Measurements from ENCODE around the gene PFKFB2.

Gene PFKFB2

DNA sequence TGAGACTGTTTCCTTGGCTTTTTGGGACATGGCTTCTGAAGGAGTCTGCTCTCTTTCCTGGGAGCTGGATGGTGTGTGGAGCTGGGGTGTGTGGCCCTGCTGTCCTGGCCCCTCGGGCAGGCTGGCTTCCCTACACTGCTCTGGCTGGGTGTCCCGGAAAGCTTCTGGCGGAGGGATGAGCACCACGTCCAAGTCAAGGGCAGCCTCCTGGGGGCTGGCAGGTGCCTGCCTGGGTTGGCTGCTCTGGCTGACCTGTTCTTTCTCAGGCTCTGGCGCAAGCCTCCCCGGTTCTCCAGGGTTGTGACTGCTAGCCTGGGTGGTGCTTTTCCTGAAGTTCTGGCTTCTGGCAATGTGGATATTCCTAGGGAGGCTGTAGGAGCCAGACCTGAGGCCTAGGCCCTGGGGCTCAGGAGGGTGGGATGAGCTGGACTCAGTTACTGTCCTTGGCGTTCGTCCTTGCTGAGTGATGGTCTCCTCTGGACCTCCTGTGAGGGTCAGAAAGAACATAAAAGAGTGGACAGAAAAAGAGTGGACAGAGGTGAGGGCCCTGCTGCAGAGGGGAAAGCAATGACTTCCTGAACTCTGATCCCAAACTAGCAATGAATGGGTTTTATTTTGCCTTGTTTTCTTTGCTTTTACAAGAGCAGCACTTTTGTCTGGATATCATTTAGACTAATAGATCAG is 29.9 kb upstream of the PFKFB2 start:
- no peak for DNase-seq

GRCh38 chr1:207024202-207025145 is 28.6 kb upstream of the PFKFB2 start:
- DNase-seq, result no peak

GRCh38 chr1:207025146-207025880 is 27.8 kb upstream of the PFKFB2 start:
- peak; percentile 56 for DNase-seq

- no peak for DNase-seq
Observed at GRCh38 chr1:207026104-207026534, 27.0 kb upstream of the PFKFB2 start.

GRCh38 chr1:207027206-207027777 is 25.8 kb upstream of the PFKFB2 start:
- no peak for DNase-seq

DNA sequence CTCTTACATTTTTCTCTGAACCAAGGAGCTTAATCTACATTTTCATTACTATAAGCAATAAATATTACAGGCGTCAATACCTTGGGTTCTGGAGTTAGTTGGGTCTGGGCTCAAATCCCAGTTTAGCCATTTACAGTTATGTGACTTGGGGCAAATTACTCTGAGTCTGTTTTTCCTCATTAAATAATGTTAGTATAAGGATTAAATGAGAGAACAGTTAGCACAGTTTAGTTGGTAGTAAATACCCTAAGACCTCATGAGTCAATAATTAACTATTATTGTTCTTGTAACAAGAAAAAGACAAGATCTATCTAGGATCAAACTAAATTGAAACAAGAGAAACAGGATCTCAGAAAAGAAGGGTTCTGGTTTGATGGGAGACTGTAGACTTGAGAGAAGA is 25.2 kb upstream of the PFKFB2 start:
- no peak for DNase-seq

DNA sequence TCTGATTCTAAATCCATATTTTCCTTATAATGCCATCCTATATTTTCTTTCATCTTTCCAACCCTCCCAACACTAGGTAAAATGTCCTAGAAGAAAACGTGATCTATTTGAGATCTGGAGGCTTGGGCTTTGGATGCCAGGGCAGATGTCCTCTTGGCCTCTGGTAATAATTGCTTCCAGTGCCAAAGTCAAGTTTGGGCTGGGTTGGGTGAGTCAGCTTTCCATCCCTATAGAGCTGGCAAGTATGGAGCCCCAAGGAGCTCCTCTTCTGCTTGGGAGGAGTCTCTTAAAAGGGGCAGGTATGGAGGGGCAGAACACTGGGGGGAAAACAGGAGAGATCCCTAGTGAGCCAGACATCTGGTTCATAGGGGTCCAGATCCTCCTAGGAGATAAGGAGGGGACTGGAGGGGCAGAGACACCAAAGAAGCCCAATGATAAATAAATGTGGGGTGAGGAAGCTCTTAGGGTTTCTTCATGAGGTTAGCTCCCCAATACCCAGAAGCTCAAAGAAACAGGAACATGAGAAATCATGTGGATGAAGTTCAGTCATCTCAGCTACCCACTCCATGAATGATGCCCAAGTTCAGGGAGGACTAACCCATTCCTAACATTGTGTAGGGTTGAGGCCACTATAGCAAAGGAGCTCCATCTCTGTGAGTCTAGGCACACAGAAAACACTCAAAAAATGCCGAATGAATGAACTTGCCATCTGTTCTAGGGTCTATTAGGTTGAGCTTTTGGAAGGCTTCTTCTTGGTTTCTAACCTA is 24.0 kb upstream of the PFKFB2 start:
- DNase-seq, result no peak

- no peak for DNase-seq
Observed at GRCh38 chr1:207029701-207030521, 23.2 kb upstream of the PFKFB2 start.

DNA sequence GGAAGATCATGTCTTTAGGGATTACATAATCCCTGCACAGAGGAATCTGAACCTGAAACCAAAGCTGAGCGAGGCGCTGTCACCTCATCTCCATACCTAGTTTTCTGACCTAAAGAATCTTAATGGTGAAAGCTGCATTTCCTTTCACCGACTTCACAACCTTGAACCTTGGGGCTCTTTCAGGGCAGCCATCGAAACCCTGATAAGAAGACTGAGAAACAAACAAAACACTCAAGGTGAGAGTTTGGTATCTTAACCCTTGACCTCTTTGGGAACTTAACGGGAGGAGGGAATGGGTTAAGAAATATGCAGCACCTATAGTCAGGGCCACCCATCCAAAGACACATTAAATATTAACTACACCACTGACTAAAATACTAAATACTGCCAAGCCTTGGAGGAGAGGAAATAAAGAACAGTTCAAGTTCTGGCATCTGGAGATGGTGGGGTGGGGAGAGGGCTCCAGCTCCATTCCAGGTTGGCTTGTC is 22.5 kb upstream of the PFKFB2 start:
- DNase-seq, result no peak

DNA sequence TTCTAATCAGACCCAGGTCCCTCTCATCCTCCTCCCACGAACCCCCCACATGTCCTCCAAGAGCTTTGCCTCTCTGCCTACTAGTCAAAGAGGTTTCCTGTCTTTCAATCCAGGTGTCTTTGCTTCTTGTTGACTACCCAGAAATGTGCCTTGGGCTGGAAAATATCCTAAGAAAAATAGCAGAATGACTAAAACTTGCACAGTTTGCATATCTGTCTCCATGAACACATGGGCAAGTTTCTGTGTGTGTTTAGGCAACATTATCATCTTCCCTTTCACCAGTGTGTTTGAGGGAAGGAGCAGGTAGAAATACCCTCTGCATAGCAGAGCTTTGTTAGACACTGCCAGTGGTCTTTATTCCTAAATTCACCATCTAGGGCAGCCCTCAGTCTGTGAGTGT is 22.1 kb upstream of the PFKFB2 start:
- DNase-seq, result peak; percentile 30

DNA sequence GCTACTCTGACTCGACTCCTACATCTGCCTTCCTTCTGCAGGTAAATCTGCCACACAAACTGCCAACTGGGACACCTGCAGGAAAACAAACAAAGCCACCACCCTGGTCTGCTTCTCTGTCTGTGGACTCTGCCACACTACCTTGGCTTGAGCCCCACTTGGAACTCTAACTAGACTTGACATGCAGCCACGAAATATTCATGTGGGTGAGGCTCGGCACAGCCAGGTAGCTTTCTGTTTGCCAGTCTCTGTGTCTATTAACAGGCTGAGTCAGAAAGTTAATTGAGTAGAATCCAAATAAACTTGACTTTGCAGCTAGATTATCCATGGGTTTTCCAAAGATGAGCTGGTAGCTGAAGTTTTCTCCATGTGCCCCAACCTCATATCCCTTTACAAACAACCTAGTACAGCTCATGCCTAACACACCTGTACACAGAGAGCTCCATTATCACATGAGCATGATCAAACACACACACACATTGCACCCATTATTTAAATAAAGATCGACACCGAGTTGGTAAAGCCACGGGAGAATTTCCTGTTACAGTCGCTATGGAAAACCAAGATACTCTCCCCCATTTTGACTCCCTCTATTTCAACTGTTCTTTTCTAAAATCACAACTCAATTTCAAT is 21.3 kb upstream of the PFKFB2 start:
- DNase-seq, result peak; percentile 85

- peak; percentile 98 for DNase-seq
Observed at GRCh38 chr1:207032528-207033017, 20.5 kb upstream of the PFKFB2 start, which contains the start of gene C1orf116. Gene C1orf116 (minus strand): TSS chr1:207032756. CDS start chr1:207027598, 5,158 bp downstream.

- peak; percentile 55 for DNase-seq
Observed at GRCh38 chr1:207033302-207033701, 19.8 kb upstream of the PFKFB2 start.

DNA sequence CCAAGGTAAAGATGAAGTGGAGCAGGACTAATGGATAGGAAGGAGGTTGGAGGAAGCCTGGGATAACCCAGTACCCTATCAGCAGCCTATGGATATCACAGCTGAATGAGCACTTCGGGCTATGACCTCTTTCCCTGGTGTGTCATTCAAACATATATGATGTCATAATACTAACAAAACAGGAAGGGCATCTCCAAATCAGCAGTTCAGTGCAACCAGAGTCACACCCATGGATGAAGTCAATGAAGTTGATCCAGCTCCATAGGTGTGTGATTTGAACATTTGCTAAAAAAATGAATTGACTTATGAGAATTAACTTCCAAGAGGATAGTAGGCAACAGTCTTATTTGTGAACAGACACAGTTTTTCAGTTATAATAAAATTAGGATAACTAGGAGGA is 18.9 kb upstream of the PFKFB2 start:
- DNase-seq, result peak; percentile 65

- DNase-seq, result peak; percentile 28
Observed at GRCh38 chr1:207034998-207035397, 18.1 kb upstream of the PFKFB2 start.

- DNase-seq, result no peak
Observed at GRCh38 chr1:207035877-207036551, 17.1 kb upstream of the PFKFB2 start.

- no peak for DNase-seq
Observed at GRCh38 chr1:207036865-207037264, 16.2 kb upstream of the PFKFB2 start.

GRCh38 chr1:207039380-207040180 is 13.5 kb upstream of the PFKFB2 start:
- DNase-seq, result no peak

- no peak for DNase-seq
Observed at GRCh38 chr1:207040181-207040533, 12.9 kb upstream of the PFKFB2 start.

Data from DMS53 (cell line).